Adrenal gland (tissue), 12 donors: ENCODE results near the gene SMURF2. TPM values are rescaled to one million over a fixed set of nuclear protein-coding genes. Genes with fewer than 3 reads are reported as not detected.

Experiments used
- DNase-seq, 7 donors: peaks; one replicate each; pipeline ENCODE4 v3.0.0-alpha.2; 2019 to 2020
- H3K27ac ChIP-seq, 5 donors: fragments of 200-600 bp; sonication (generic) in 4 of 5; 1 replicate in 3 of 5; 2 replicates in 2 of 5; pipeline versions ENCODE4 v1.5.1 to v1.8.0; 2016 to 2020; ENCODE audit warnings: mild to moderate bottlenecking in 1 of 5
- H3K27me3 ChIP-seq: fragments of 200-600 bp; 2 replicates; pipeline ENCODE4 v1.8.0; 2021
- H3K36me3 ChIP-seq, 2 donors: fragments of 200-600 bp; replicated peaks in 1 of 2; 1 replicate in 1 of 2; 2 replicates in 1 of 2; pipeline versions ENCODE4 v1.5.1 to v1.8.0; 2018 to 2022
- H3K4me1 ChIP-seq, 2 donors: fragments of 200-600 bp; replicated peaks in 1 of 2; 1 replicate in 1 of 2; 2 replicates in 1 of 2; pipeline versions ENCODE4 v1.5.1 to v1.8.0; 2018 to 2021
- H3K4me3 ChIP-seq, 4 donors: fragments of 200-600 bp; sonication (generic) in 3 of 4; one replicate each; pipeline ENCODE4 v1.5.1; 2016 to 2018
- H3K9me3 ChIP-seq, 3 donors: fragments of 200-600 bp; sonication (generic) in 1 of 3; replicated peaks in 1 of 3; 1 replicate in 2 of 3; 2 replicates in 1 of 3; pipeline versions ENCODE4 v1.5.1 to v1.8.0; 2016 to 2021
- CTCF ChIP-seq, 6 experiments: fragments of 450-650 bp in 4 of 6; fragments of 200-600 bp in 2 of 6; sonication (generic) in 1 of 6; IDR thresholded peaks; 1 replicate in 5 of 6; 2 replicates in 1 of 6; pipeline versions ENCODE4 v1.5.1 to v1.8.0; 2016 to 2021; ENCODE audit warnings: antibody characterized with exemption in 6 of 6, mild to moderate bottlenecking in 2 of 6, moderate library complexity in 1 of 6
- POLR2A ChIP-seq, 2 donors: fragments of 450-650 bp; IDR thresholded peaks; one replicate each; pipeline ENCODE4 v1.6.1; 2017; ENCODE audit warnings: antibody characterized with exemption in 2 of 2, mild to moderate bottlenecking in 2 of 2, moderate library complexity in 1 of 2
- WGBS, 4 donors: extraction: QIAGEN DNeasy Blood & Tissue Kit in 2 of 4; methylation state at CpG; one replicate each; pipeline versions ENCODE4 v1.1.5 to v1.1.7; 2013 to 2017; 5-methylcytosine and 5-hydroxymethylcytosine counted together
- intact Hi-C, 2 donors: fragments of 100-400 bp; cut with DNase I; formaldehyde crosslinking; loops; one replicate each; pipeline versions ENCODE4 v1.14.1 to v1.15.0; 2022 to 2023
- polyA plus RNA-seq, 3 donors: library from polyadenylated mRNA; stranded (reverse); fragments of 200-250 nt in 2 of 3; fragments of 350-450 nt in 1 of 3; fragmentation: Illumina TruSeq in 1 of 3; extraction: RNeasy Lipid Tissue Mini Kit (QIAGEN cat#74804) in 1 of 3; gene quantifications; one replicate each; pipeline ENCODE4 v1.2.3, GENCODE V29; 2013 to 2014
- total RNA-seq, 9 donors: library from RNA; depleted of rRNA in 4 of 9; stranded (reverse); fragments of >200 nt in 4 of 9; fragments of 120-200 nt in 1 of 9; fragmentation: NEBNext Ultra II Directional in 1 of 9; extraction: Animal tissue kit (Norgen Biotek cat#: 25700) in 1 of 9; gene quantifications; one replicate each; pipeline versions ENCODE4 v1.1.0 to v1.2.4, GENCODE V29; 2013 to 2023
- donor health status: healthy with polysubstance abuse.
- donor health status: Bipolar disorder and iron deficiency.
- donor health status: DM: yes; HTN: yes; CAD: no.
- donor health status: DM: no; HTN: no; CAD: no.
- donor health status: DM: no; HTN: no; CAD: no.
- donor health status: DM: yes; HTN: yes; CAD: no.

Gene SMURF2
- total and polyA plus RNA-seq, 12 donors: 7.7 to 36.9 (median 15.0) TPM

GRCh38 chr17:64500862-64501765, 161.0 kb downstream of the SMURF2 start:
- intact Hi-C loops: no loop called here
- Histone ChIP-seq H3K4me1 (peaks cover 43 to 76% of the 10 kb centered on the region in 2 donors), H3K27me3 (no peaks in the 10 kb centered on the region), H3K9me3 (no peaks in the 10 kb centered on the region), H3K36me3 (peaks cover 0 to 72% of the 10 kb centered on the region in 2 donors), H3K4me3 (no peak overlapping the region), H3K27ac (peak overlapping the region in 2 of 5 donors; percentile 54 to 100)
- no peak for TF ChIP-seq CTCF (IDR thresholded peaks at IDR 0.05)
- TF ChIP-seq POLR2A (IDR thresholded peaks at IDR 0.05): no peak
- peak in 1 of 7 donors; percentile 21 for DNase-seq
- 53 to 67% (median 57%) methylated on average over 11 of the region's 11 CpGs for WGBS, 4 donors

DNA sequence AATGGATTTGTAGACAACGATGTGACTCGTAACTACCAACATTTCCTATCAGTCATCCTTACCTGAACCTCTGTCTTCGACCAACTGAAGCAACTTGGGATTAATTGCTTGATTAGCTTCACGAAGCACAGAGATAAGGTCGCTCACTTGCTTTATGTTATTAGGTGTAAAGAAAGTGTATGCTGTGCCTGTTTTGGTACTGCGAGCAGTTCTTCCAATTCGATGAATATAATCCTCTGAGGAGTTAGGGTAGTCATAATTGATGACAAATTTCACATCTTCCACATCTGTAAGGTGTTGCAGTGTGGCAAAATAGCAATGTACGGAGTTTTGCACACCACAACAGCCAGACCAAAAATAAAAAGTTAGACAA, 161.6 kb downstream of the SMURF2 start:
- peak overlapping the region in 1 of 5 donors; percentile 9 for H3K27ac ChIP-seq
- H3K9me3 ChIP-seq: no peaks in the 10 kb centered on the region
- H3K4me3 ChIP-seq: no peak overlapping the region
- intact Hi-C loops: no loop called here
- whole genome bisulfite sequencing, 4 donors: 75 to 79% (median 77%) methylated on average over 8 of the region's 8 CpGs
- H3K27me3 ChIP-seq: no peaks in the 10 kb centered on the region
- no peak for DNase-seq
- no peak for TF ChIP-seq POLR2A (IDR thresholded peaks at IDR 0.05)
- no peak for TF ChIP-seq CTCF (IDR thresholded peaks at IDR 0.05)
- H3K4me1 ChIP-seq: peaks cover 45 to 83% of the 10 kb centered on the region in 2 donors
- H3K36me3 ChIP-seq: peaks cover 0 to 72% of the 10 kb centered on the region in 2 donors

- Histone ChIP-seq H3K36me3 (peaks cover 0 to 72% of the 10 kb centered on the region in 2 donors), H3K27me3 (no peaks in the 10 kb centered on the region), H3K4me3 (no peak overlapping the region), H3K4me1 (peaks cover 50 to 88% of the 10 kb centered on the region in 2 donors), H3K9me3 (no peaks in the 10 kb centered on the region), H3K27ac (peak overlapping the region in 1 of 5 donors; percentile 9)
- no peak for TF ChIP-seq CTCF (IDR thresholded peaks at IDR 0.05)
- TF ChIP-seq POLR2A (IDR thresholded peaks at IDR 0.05): peak in 1 of 2 donors; percentile 24
- 69 to 76% (median 73%) methylated on average over 6 of the region's 6 CpGs for WGBS, 4 donors
- DNase-seq: no peak
- intact Hi-C loops: no loop called here
These were observed 162.2 kb downstream of the SMURF2 start for GRCh38 chr17:64499805-64500486.
